K562 (cell line): Measurements from ENCODE around the gene PPP1R13B. TPM values are rescaled to one million over a fixed set of nuclear protein-coding genes. Genes with fewer than 3 reads are reported as not detected.

Source experiments
- ATAC-seq: fragments of 200-7000 bp; cut with Tn5 transposase; 3 replicates; pipeline ENCODE4 v1.9.1; 2020; ENCODE audit warnings: moderate library complexity
- BruUV-seq: library from RNA; stranded (reverse); fragments of 400-500 nt; replicated peaks from 2 replicates; lab custom pipeline; 2021; lab: Mats Ljungman, UMichigan
- CTCF ChIA-PET: fragments of 300-600 bp; formaldehyde crosslinking; extraction: SDS; loops from one replicate; lab custom pipeline; 2021; ENCODE audit warnings: low intra/inter-chr PET ratio; lab: Yijun Ruan, JAX
- POLR2A ChIA-PET: fragments of 300-600, 350-650 bp; sonication (Branson Sonifier 250); formaldehyde crosslinking; extraction: SDS; loops from one replicate; lab custom pipeline; 2021; ENCODE audit warnings: antibody characterized with exemption, inconsistent platforms; lab: Yijun Ruan, JAX
- DNase-seq, 4 experiments: peaks; one replicate each; pipeline versions ENCODE4 v3.0.0 to v3.0.0-alpha.2; 2011 to 2018; ENCODE audit warnings: low spot score in 3 of 4, mixed read lengths in 3 of 4; ENCODE audit errors: extremely low read depth in 1 of 4
- FAIRE-seq: peaks from 2 replicates; lab custom pipeline; 2011; peaks lifted over from hg19 to GRCh38; lab: Jason Lieb, UNC
- H2AFZ ChIP-seq: 2 replicates; pipeline ENCODE4 v1.6.0; 2011; ENCODE audit warnings: low read depth, low read length, control low read depth, inconsistent platforms
- H3K27ac ChIP-seq: fragments of 200-600 bp; 3 replicates; pipeline ENCODE4 v1.8.0; 2011; ENCODE audit warnings: low read depth, mild to moderate bottlenecking, control low read depth, inconsistent platforms, low read length, moderate library complexity, mixed read lengths; ENCODE audit errors: extremely low read depth
- H3K27me3 ChIP-seq, 2 experiments: fragments of 300-600 bp in 1 of 2; 2 replicates in 1 of 2; 3 replicates in 1 of 2; pipeline versions ENCODE4 v1.6.0 to v1.8.0; 2011; ENCODE audit warnings: inconsistent platforms in 2 of 2, low read length in 2 of 2, mild to moderate bottlenecking in 1 of 2, mixed read lengths in 1 of 2, moderate library complexity in 1 of 2; ENCODE audit not compliant: control insufficient read depth in 2 of 2, insufficient read depth in 2 of 2
- H3K36me3 ChIP-seq: fragments of 300-600 bp; 3 replicates; pipeline ENCODE4 v1.8.0; 2011; ENCODE audit warnings: mild to moderate bottlenecking, low read length, inconsistent platforms; ENCODE audit not compliant: control insufficient read depth, insufficient read depth
- H3K4me1 ChIP-seq, 2 experiments: fragments of 200-600 bp in 1 of 2; replicated peaks in 1 of 2; 2 replicates in 1 of 2; 3 replicates in 1 of 2; pipeline versions ENCODE4 v1.5.1 to v1.8.0; 2011; ENCODE audit warnings: inconsistent platforms in 2 of 2, low read length in 2 of 2, mild to moderate bottlenecking in 1 of 2, mixed read lengths in 1 of 2, moderate library complexity in 1 of 2; ENCODE audit not compliant: control insufficient read depth in 2 of 2, insufficient read depth in 2 of 2
- H3K4me2 ChIP-seq: 2 replicates; pipeline ENCODE4 v1.6.1; 2011; ENCODE audit warnings: low read length, control low read depth, inconsistent platforms, mixed read lengths; ENCODE audit not compliant: insufficient read depth
- H3K4me3 ChIP-seq: fragments of 200-600 bp; sonication (generic), shearing (Covaris generic); 2 replicates; pipeline ENCODE4 v1.5.1; 2016; ENCODE audit warnings: control low read depth, inconsistent platforms
- H3K79me2 ChIP-seq: fragments of 200-600 bp; 3 replicates; pipeline ENCODE4 v1.8.0; 2011; ENCODE audit warnings: low read length, inconsistent platforms; ENCODE audit not compliant: control insufficient read depth, insufficient read depth
- H3K9ac ChIP-seq, 2 experiments: 2 replicates each; pipeline versions ENCODE4 v1.6.0 to v1.6.1; 2011; ENCODE audit warnings: low read depth in 2 of 2, low read length in 2 of 2, control low read depth in 1 of 2, inconsistent platforms in 1 of 2, mild to moderate bottlenecking in 1 of 2, mixed read lengths in 1 of 2; ENCODE audit not compliant: insufficient read depth in 1 of 2
- H3K9me1 ChIP-seq: one replicate; pipeline ENCODE4 v1.6.0; 2011; ENCODE audit warnings: inconsistent platforms, mild to moderate bottlenecking, low read length, moderate library complexity; ENCODE audit not compliant: control insufficient read depth, insufficient read depth
- H3K9me3 ChIP-seq: replicated peaks from 2 replicates; pipeline ENCODE4 v1.5.1; 2011; ENCODE audit warnings: low read depth, low read length, inconsistent platforms; ENCODE audit not compliant: control insufficient read depth, insufficient read depth
- H4K20me1 ChIP-seq: replicated peaks from 2 replicates; pipeline ENCODE4 v1.6.1; 2011; ENCODE audit warnings: low read length, inconsistent platforms, mixed read lengths; ENCODE audit not compliant: control insufficient read depth, insufficient read depth
- ETV1 ChIP-seq: fragments of 450-650 bp; conservative IDR thresholded peaks from 2 replicates; pipeline ENCODE4 v1.6.1; 2016; ENCODE audit warnings: missing genetic modification characterization, control low read depth, low read depth, missing compliant biosample characterization
- MEIS2 ChIP-seq: fragments of 450-650 bp; IDR thresholded peaks from 2 replicates; pipeline ENCODE4 v1.6.1; 2014; ENCODE audit warnings: mild to moderate bottlenecking; ENCODE audit not compliant: partially characterized antibody
- MNT ChIP-seq, 2 experiments: fragments of 450-650 bp; conservative IDR thresholded peaks; 2 replicates each; pipeline ENCODE4 v1.6.1; 2017; ENCODE audit warnings: mild to moderate bottlenecking in 2 of 2, moderate library complexity in 2 of 2
- NBN ChIP-seq: fragments of 450-650 bp; IDR thresholded peaks from 2 replicates; pipeline ENCODE4 v1.6.1; 2016; ENCODE audit warnings: low read depth, mild to moderate bottlenecking
- PBX2 ChIP-seq, 2 experiments: IDR thresholded peaks in 1 of 2; conservative IDR thresholded peaks in 1 of 2; 2 replicates each; pipeline ENCODE4 v1.6.1; 2016; ENCODE audit warnings: low read depth in 2 of 2, mild to moderate bottlenecking in 1 of 2, missing compliant biosample characterization in 1 of 2, missing genetic modification characterization in 1 of 2, moderate library complexity in 1 of 2
- POLR3G ChIP-seq: IDR thresholded peaks from 2 replicates; pipeline ENCODE4 v1.6.1; 2011; ENCODE audit not compliant: insufficient read length, insufficient replicate concordance; ENCODE audit errors: extremely low read depth
- ZFX ChIP-seq: sonication (generic); formaldehyde crosslinking; IDR thresholded peaks from 2 replicates; pipeline ENCODE4 v1.8.0; 2022; ENCODE audit warnings: mild to moderate bottlenecking, missing genetic modification reagents, moderate library complexity
- ZHX1 ChIP-seq: fragments of 150-350 bp; conservative IDR thresholded peaks from 2 replicates; pipeline ENCODE4 v1.6.1; 2014; ENCODE audit warnings: low read length
- WGBS: fragments of 100-300 bp; shearing (Covaris generic); methylation state at CpG from one replicate; pipeline ENCODE4 v1.1.6; 2016; ENCODE audit warnings: low coverage, mixed read lengths; ENCODE audit not compliant: insufficient coverage; ENCODE audit errors: missing lambda C conversion rate; 5-methylcytosine and 5-hydroxymethylcytosine counted together
- in situ Hi-C: fragments of 300-500 bp; cut with MboI; formaldehyde crosslinking; loops from 4 replicates; pipeline ENCODE4 v1.15.0; 2018; ENCODE audit warnings: inconsistent platforms, mixed read lengths
- intact Hi-C: fragments of 100-400 bp; cut with micrococcal nuclease; formaldehyde crosslinking; loops from 2 replicates; pipeline ENCODE4 v1.14.2; 2022
- polyA plus RNA-seq, 8 experiments: library from polyadenylated mRNA; depleted of rRNA in 4 of 8; stranded (reverse) in 5 of 8; unstranded in 3 of 8; fragments of >200 nt; fragmentation: Nextera tagmentation in 2 of 8; fragmentation: Illumina TruSeq in 1 of 8; extraction: Ambion mirVana in 2 of 8; extraction: Trizol in 1 of 8; gene quantifications; 2 replicates each; pipeline versions ENCODE4 v1.2.1 to v1.2.3, GENCODE V29; 2011 to 2014; ENCODE audit warnings: inconsistent platforms in 1 of 8, missing spikeins in 1 of 8
- total RNA-seq, 7 experiments: library from RNA; depleted of rRNA in 6 of 7; stranded (reverse); fragments of >200 nt in 6 of 7; fragmentation: Illumina TruSeq in 2 of 7; extraction: Trizol in 2 of 7; gene quantifications; 2 replicates each; pipeline versions ENCODE4 v1.2.1 to v1.2.3, GENCODE V29; 2011 to 2021; ENCODE audit warnings: low replicate concordance in 1 of 7
- TF ChIP-seq, protein P1 (sequence below), 2 experiments: fragments of 450-650 bp; IDR thresholded peaks; 2 replicates each; pipeline ENCODE4 v1.6.1; 2018; ENCODE audit warnings: mild to moderate bottlenecking in 2 of 2, low read depth in 1 of 2; ENCODE audit not compliant: partially characterized antibody in 2 of 2

Gene PPP1R13B
- total and polyA plus RNA-seq, 9 of the 15 experiments (the other 6 are each of a cell fraction or from before 2014, with no cell fraction given), result 0.03 to 1.7 (median 0.15) TPM

- Histone ChIP-seq H3K4me3 (no peak overlapping the region), H3K27ac (no peak overlapping the region), H3K4me1 (peaks cover 27 to 47% of the 10 kb centered on the region in 2 experiments; a peak in 4 of 5 replicates), H3K4me2 (no peak overlapping the region), H3K9me3 (no peaks in the 10 kb centered on the region), H3K9ac (peak overlapping the region in 1 of 2 experiments; percentile 79; a peak in 2 of 4 replicates), H3K27me3 (no peaks in the 10 kb centered on the region), H3K36me3 (peaks cover 21% of the 10 kb centered on the region; the same call in 2 of the 3 replicates), H3K79me2 (peaks cover 90% of the 10 kb centered on the region), H4K20me1 (0 out of 2 replicates have a peak, but pooled peaks cover 5% of the 10 kb centered on the region), H3K9me1 (no peaks in the 10 kb centered on the region), H2AFZ (no peak overlapping the region)
- ATAC-seq (no peak), FAIRE-seq (peak; percentile 32), DNase-seq (peak in 1 of 4 experiments; percentile 47)
- no TSS peak for BruUV-seq
- WGBS, result 37% methylated on average over 13 of the region's 16 CpGs
- ChIA-PET CTCF (no interaction called here), POLR2A (interaction anchor here (0.9 kb wide), 1 partner anchor 18 kb away, joined by 3 read pairs; no protein-coding TSS in a partner anchor)
- in situ Hi-C loops, result no loop called here
- intact Hi-C loops, result no loop called here
- TF ChIP-seq NBN (no peak), MNT (conservative IDR thresholded peaks at IDR 0.05) (peak; percentile 30 to 58; a peak in 1 of 4 replicates), PBX2 (CRISPR knock-in tag; IDR thresholded peaks at IDR 0.05; ENCODE audit: low read depth) (no peak), PBX2 (tag; conservative IDR thresholded peaks at IDR 0.05; ENCODE audit: low read depth) (peak; percentile 80), MEIS2 (peak; percentile 80), POLR3G (no peak), ZFX (CRISPR knock-in tag) (no peak), ETV1 (tag) (no peak), ZHX1 (no peak)
- TF ChIP-seq, protein P1, sequence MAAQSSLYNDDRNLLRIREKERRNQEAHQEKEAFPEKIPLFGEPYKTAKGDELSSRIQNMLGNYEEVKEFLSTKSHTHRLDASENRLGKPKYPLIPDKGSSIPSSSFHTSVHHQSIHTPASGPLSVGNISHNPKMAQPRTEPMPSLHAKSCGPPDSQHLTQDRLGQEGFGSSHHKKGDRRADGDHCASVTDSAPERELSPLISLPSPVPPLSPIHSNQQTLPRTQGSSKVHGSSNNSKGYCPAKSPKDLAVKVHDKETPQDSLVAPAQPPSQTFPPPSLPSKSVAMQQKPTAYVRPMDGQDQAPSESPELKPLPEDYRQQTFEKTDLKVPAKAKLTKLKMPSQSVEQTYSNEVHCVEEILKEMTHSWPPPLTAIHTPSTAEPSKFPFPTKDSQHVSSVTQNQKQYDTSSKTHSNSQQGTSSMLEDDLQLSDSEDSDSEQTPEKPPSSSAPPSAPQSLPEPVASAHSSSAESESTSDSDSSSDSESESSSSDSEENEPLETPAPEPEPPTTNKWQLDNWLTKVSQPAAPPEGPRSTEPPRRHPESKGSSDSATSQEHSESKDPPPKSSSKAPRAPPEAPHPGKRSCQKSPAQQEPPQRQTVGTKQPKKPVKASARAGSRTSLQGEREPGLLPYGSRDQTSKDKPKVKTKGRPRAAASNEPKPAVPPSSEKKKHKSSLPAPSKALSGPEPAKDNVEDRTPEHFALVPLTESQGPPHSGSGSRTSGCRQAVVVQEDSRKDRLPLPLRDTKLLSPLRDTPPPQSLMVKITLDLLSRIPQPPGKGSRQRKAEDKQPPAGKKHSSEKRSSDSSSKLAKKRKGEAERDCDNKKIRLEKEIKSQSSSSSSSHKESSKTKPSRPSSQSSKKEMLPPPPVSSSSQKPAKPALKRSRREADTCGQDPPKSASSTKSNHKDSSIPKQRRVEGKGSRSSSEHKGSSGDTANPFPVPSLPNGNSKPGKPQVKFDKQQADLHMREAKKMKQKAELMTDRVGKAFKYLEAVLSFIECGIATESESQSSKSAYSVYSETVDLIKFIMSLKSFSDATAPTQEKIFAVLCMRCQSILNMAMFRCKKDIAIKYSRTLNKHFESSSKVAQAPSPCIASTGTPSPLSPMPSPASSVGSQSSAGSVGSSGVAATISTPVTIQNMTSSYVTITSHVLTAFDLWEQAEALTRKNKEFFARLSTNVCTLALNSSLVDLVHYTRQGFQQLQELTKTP (IDR thresholded peaks at IDR 0.05; ENCODE audit: low read depth in 1 of 2, partially characterized antibody in 2 of 2), result no peak
These were observed 128.8 kb downstream of the PPP1R13B start for GRCh38 chr14:103718572-103718971.
